Fibroblast of peridontal ligament (primary cell): ENCODE measurements around the gene LRMDA.

Experiments used
- DNase-seq: peaks from one replicate; pipeline ENCODE4 v3.0.0-alpha.2; 2010; ENCODE audit errors: extremely low read depth

LRMDA gene

GRCh38 chr10:76433161-76434005, 1002.0 kb downstream of the LRMDA start:
- no peak for DNase-seq

GRCh38 chr10:76435157-76435556, 1003.7 kb downstream of the LRMDA start:
- DNase-seq: no peak

GRCh38 chr10:76436401-76436811, 1005.0 kb downstream of the LRMDA start:
- no peak for DNase-seq

- peak; percentile 15 for DNase-seq
These were observed 1005.6 kb downstream of the LRMDA start for GRCh38 chr10:76436981-76437380.

- peak; percentile 11 for DNase-seq
These were observed 1009.0 kb downstream of the LRMDA start for GRCh38 chr10:76440426-76440825.

GRCh38 chr10:76442113-76442512, 1010.7 kb downstream of the LRMDA start:
- no peak for DNase-seq

GRCh38 chr10:76444034-76444800, 1012.8 kb downstream of the LRMDA start:
- peak; percentile 62 for DNase-seq

GRCh38 chr10:76447578-76447977, 1016.2 kb downstream of the LRMDA start:
- no peak for DNase-seq

- no peak for DNase-seq
These were observed 1020.5 kb downstream of the LRMDA start for GRCh38 chr10:76451911-76452310.

GRCh38 chr10:76453332-76453731, 1021.9 kb downstream of the LRMDA start:
- DNase-seq: no peak

- no peak for DNase-seq
These were observed 1022.6 kb downstream of the LRMDA start for GRCh38 chr10:76453997-76454396.

GRCh38 chr10:76454506-76455140, 1023.2 kb downstream of the LRMDA start:
- no peak for DNase-seq

- peak; percentile 30 for DNase-seq
These were observed 1024.8 kb downstream of the LRMDA start for GRCh38 chr10:76456197-76456596.

GRCh38 chr10:76459016-76459730, 1027.7 kb downstream of the LRMDA start:
- DNase-seq: no peak

- DNase-seq: no peak
These were observed 1029.6 kb downstream of the LRMDA start for GRCh38 chr10:76461024-76461423.

- no peak for DNase-seq
These were observed 1031.7 kb downstream of the LRMDA start for GRCh38 chr10:76463111-76463510.

GRCh38 chr10:76466836-76467503, 1035.5 kb downstream of the LRMDA start:
- DNase-seq: no peak

GRCh38 chr10:76469675-76470074, 1038.3 kb downstream of the LRMDA start:
- DNase-seq: peak; percentile 9

GRCh38 chr10:76479103-76479790, 1047.8 kb downstream of the LRMDA start:
- no peak for DNase-seq

GRCh38 chr10:76481178-76481577, 1049.8 kb downstream of the LRMDA start:
- DNase-seq: no peak

GRCh38 chr10:76487582-76487981, 1056.2 kb downstream of the LRMDA start:
- no peak for DNase-seq
